ENCODE results near the gene KDM8. TPM values are rescaled to one million over a fixed set of nuclear protein-coding genes. Genes with fewer than 3 reads are reported as not detected.

The KDM8 gene
- total and polyA plus RNA-seq, 9 of the 15 experiments (the other 6 are each of a cell fraction or from before 2014, with no cell fraction given): 0.61 to 9.1 (median 5.4) TPM

- H2AFZ ChIP-seq (ENCODE audit: low read depth, low read length): no peak overlapping the region
- H3K27me3 ChIP-seq (ENCODE audit: control insufficient read depth in 2 of 2, insufficient read depth in 2 of 2, low read length in 2 of 2): no peaks in the 10 kb centered on the region
- FAIRE-seq: no peak
- ChIA-PET CTCF (ENCODE audit: low intra/inter-chr PET ratio) (no interaction called here), POLR2A (no interaction called here)
- no peaks in the 10 kb centered on the region; the same call in 2 of the 3 replicates for H3K36me3 ChIP-seq (ENCODE audit: control insufficient read depth, insufficient read depth, low read length)
- ATAC-seq: no peak
- peaks cover 23% of the 10 kb centered on the region for H3K79me2 ChIP-seq (ENCODE audit: control insufficient read depth, insufficient read depth, low read length)
- H3K9me1 ChIP-seq (ENCODE audit: control insufficient read depth, insufficient read depth, low read length): no peaks in the 10 kb centered on the region
- no peak overlapping the region for H3K27ac ChIP-seq (ENCODE audit: extremely low read depth, low read depth, low read length)
- H3K4me1 ChIP-seq (replicated peaks in 1 of 2; ENCODE audit: control insufficient read depth in 2 of 2, insufficient read depth in 2 of 2, low read length in 2 of 2): peaks cover under 1 to 4% of the 10 kb centered on the region in 2 experiments; a peak in 2 of 5 replicates
- no peaks in the 10 kb centered on the region for H3K9me3 ChIP-seq (replicated peaks; ENCODE audit: control insufficient read depth, insufficient read depth, low read depth, low read length)
- H3K4me2 ChIP-seq (ENCODE audit: insufficient read depth, low read length): no peak overlapping the region
- intact Hi-C loops (cut with micrococcal nuclease): no loop called here
- no peaks in the 10 kb centered on the region for H4K20me1 ChIP-seq (replicated peaks; ENCODE audit: control insufficient read depth, insufficient read depth, low read length)
- no peak overlapping the region for H3K9ac ChIP-seq (ENCODE audit: insufficient read depth in 1 of 2, low read depth in 2 of 2, low read length in 2 of 2)
- WGBS (ENCODE audit: insufficient coverage, low coverage, missing lambda C conversion rate): 36% methylated on average over 6 of the region's 6 CpGs
- H3K4me3 ChIP-seq: no peak overlapping the region
- in situ Hi-C loops (cut with MboI): no loop called here
- BruUV-seq (replicated peaks): no TSS peak
- DNase-seq (ENCODE audit: extremely low read depth in 1 of 4, low spot score in 3 of 4): no peak
- TF ChIP-seq ESRRA (IDR thresholded peaks at IDR 0.05; ENCODE audit: borderline replicate concordance, low read depth) (no peak), SMARCA4 (IDR thresholded peaks at IDR 0.05) (0 out of 2 replicates have a peak, but pooled peaks have one; percentile 21), ZNF253 (CRISPR knock-in tag; conservative IDR thresholded peaks at IDR 0.05) (no peak), SRSF7 (optimal IDR thresholded peaks at IDR 0.05; ENCODE audit: low read depth, low read length) (no peak), NRF1 (conservative IDR thresholded peaks at IDR 0.05 in 1 of 2, IDR thresholded peaks at IDR 0.05 in 1 of 2) (no peak), COPS2 (conservative IDR thresholded peaks at IDR 0.05) (no peak), GTF2A2 (tag; IDR thresholded peaks at IDR 0.05) (no peak), TAF15 (IDR thresholded peaks at IDR 0.05; ENCODE audit: low read depth, low read length) (no peak), MAFF (IDR thresholded peaks at IDR 0.05; ENCODE audit: low read length) (no peak), CEBPB (tag; IDR thresholded peaks at IDR 0.05) (peak; percentile 42; the same call in 1 of the 2 replicates), POLR3A (IDR thresholded peaks at IDR 0.05; ENCODE audit: borderline replicate concordance, extremely low read depth, insufficient read depth, insufficient read length) (no peak), MEF2A (IDR thresholded peaks at IDR 0.05; ENCODE audit: control insufficient read depth, low read depth, low read length) (no peak), ZEB2 (IDR thresholded peaks at IDR 0.05) (peak; percentile 81), YBX1 (IDR thresholded peaks at IDR 0.05) (no peak), RBM17 (IDR thresholded peaks at IDR 0.05; ENCODE audit: borderline replicate concordance, low read depth, low read length) (no peak), PHTF2 (CRISPR knock-in tag; IDR thresholded peaks at IDR 0.05) (no peak), CEBPG (CRISPR knock-in tag; IDR thresholded peaks at IDR 0.05) (no peak; the same call in 1 of the 2 replicates), CEBPG (tag; conservative IDR thresholded peaks at IDR 0.05 in 1 of 2, IDR thresholded peaks at IDR 0.05 in 1 of 2) (peak in 1 of 2 experiments; percentile 58; a peak in 2 of 4 replicates), SMARCE1 (IDR thresholded peaks at IDR 0.05) (0 out of 2 replicates have a peak, but pooled peaks have one; percentile 19), FOSL1 (tag; conservative IDR thresholded peaks at IDR 0.05) (peak; percentile 76), TRIM24 (IDR thresholded peaks at IDR 0.05) (0 out of 4 replicates have a peak, but pooled peaks of 1 of the 2 experiments have one; percentile 13), GTF2E2 (tag; IDR thresholded peaks at IDR 0.05) (no peak), MCM3 (IDR thresholded peaks at IDR 0.05) (no peak), SAFB (IDR thresholded peaks at IDR 0.05; ENCODE audit: borderline replicate concordance, low read depth, low read length) (no peak), NR2C2 (CRISPR knock-in tag; IDR thresholded peaks at IDR 0.05) (no peak), NR2C2 (tag; IDR thresholded peaks at IDR 0.05) (no peak)
- TF ChIP-seq, protein P1, sequence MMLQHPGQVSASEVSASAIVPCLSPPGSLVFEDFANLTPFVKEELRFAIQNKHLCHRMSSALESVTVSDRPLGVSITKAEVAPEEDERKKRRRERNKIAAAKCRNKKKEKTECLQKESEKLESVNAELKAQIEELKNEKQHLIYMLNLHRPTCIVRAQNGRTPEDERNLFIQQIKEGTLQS (IDR thresholded peaks at IDR 0.05): peak; percentile 82
- TF ChIP-seq, protein P1 (CRISPR knock-in tag; conservative IDR thresholded peaks at IDR 0.05): no peak
Measured at GRCh38 chr16:27264151-27264550, 60.8 kb downstream of the KDM8 start.

All from K562 (cell line).